ENCODE measurements around the gene SPATA25.

- peak in 2 of 6 experiments; percentile 1 to 17 for TF ChIP-seq CTCF (IDR thresholded peaks at IDR 0.05)
- peak; percentile 86 to 93 for TF ChIP-seq POLR2A (IDR thresholded peaks at IDR 0.05)
Measured at GRCh38 chr20:45934586-45935415, 47.4 kb upstream of the SPATA25 start, which contains the start of gene PCIF1.
